Measurements from ENCODE around the gene KRTAP5-9.
"Not testable (repeated sequence)": the region's sequence is repeated elsewhere in the genome, so short reads cannot be mapped to it uniquely, and the experiment has no call there.

Gene KRTAP5-9

DNA sequence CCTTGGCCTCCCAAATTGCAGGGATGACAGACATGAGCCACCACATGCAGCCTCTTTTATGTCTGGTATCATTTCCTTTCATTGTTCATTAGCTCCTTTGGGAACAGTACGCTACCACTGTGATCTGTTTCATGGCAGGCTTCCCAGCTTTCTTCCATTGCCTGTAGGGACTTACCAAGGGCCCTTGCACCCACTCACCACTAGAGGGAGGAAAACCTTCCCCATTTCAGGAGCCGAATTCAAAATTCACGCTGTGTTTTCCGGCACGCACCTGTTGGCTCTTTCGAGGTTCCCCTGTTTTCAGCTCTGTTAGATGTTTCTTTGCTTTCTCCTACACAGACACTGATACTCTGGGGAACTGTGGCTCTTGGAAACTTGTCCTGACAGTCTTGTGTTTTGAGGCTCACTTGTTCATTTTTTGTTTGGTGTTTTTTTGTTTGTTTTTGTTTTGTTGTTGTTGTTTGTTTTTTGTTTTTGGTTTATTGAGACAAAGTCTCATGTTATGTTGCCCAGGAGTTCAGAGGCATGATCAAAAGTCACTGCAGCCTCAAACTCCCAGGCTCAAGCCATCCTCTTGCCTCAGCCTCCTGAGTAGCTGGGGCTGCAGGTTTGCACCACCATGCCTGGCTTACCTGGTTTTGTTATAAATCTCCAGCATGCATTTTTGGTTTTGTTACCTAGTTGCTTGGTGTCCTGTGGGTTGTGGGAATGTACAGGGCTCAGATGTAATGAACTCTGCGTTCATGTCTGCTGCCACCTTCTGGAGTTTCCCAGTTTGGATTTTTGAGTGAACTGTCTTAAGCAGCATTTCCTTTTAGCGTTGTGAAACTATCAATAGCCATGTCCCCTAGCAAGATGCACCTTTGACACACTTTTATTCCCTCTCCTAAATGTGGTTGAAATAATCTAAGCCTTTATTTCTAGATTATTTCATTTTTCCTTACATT, 32.1 kb downstream of the KRTAP5-9 start:
- peaks cover 3% of the 10 kb centered on the region for H3K4me1 ChIP-seq (ENCODE audit: control insufficient read depth, low read depth, low read length)

GRCh38 chr11:71581826-71582225, 33.6 kb downstream of the KRTAP5-9 start:
- Histone ChIP-seq H3K4me3 (ENCODE audit: low read length) (no peak overlapping the region), H3K36me3 (ENCODE audit: control insufficient read depth, low read depth, low read length) (no peaks in the 10 kb centered on the region), H3K9me3 (ENCODE audit: control insufficient read depth, low read depth, low read length) (no peaks in the 10 kb centered on the region), H3K27me3 (ENCODE audit: control insufficient read depth, insufficient read depth, low read length) (no peaks in the 10 kb centered on the region), H3K27ac (ENCODE audit: low read length) (no peak overlapping the region), H3K9ac (ENCODE audit: low read length) (no peak overlapping the region), H3K4me1 (ENCODE audit: control insufficient read depth, low read depth, low read length) (peaks cover 3% of the 10 kb centered on the region)

More for the DNA sequence above, 32.1 kb downstream of the KRTAP5-9 start:
- Histone ChIP-seq H3K4me3 (ENCODE audit: low read length) (no peak overlapping the region), H3K9me3 (ENCODE audit: control insufficient read depth, low read depth, low read length) (no peaks in the 10 kb centered on the region), H3K27ac (ENCODE audit: low read length) (no peak overlapping the region), H3K9ac (ENCODE audit: low read length) (no peak overlapping the region), H3K36me3 (ENCODE audit: control insufficient read depth, low read depth, low read length) (no peaks in the 10 kb centered on the region), H3K27me3 (ENCODE audit: control insufficient read depth, insufficient read depth, low read length) (no peaks in the 10 kb centered on the region)

- no peaks in the 10 kb centered on the region for H3K27me3 ChIP-seq (ENCODE audit: control insufficient read depth, insufficient read depth, low read length)
- no peak within 1 kb of the TSS for H3K9ac ChIP-seq (ENCODE audit: low read length)
- peaks cover 3% of the 10 kb centered on the region for H3K4me1 ChIP-seq (ENCODE audit: control insufficient read depth, low read depth, low read length)
- H3K27ac ChIP-seq (ENCODE audit: low read length) = no peak within 1 kb of the TSS
- H3K36me3 ChIP-seq (ENCODE audit: control insufficient read depth, low read depth, low read length) = no peaks in the 10 kb centered on the region
- H3K4me3 ChIP-seq (ENCODE audit: low read length) = no peak within 1 kb of the TSS
- no peaks in the 10 kb centered on the region for H3K9me3 ChIP-seq (ENCODE audit: control insufficient read depth, low read depth, low read length)
Observed at GRCh38 chr11:71582309-71582895, 34.2 kb downstream of the KRTAP5-9 start, which contains the start of gene KRTAP5-11. TSS of gene KRTAP5-11 (minus strand) at chr11:71582875. CDS start at chr11:71582837, 38 bp downstream.

- H3K4me1 ChIP-seq (ENCODE audit: control insufficient read depth, low read depth, low read length); H3K4me3 ChIP-seq (ENCODE audit: low read length); H3K27me3 ChIP-seq (ENCODE audit: control insufficient read depth, insufficient read depth, low read length); H3K9me3 ChIP-seq (ENCODE audit: control insufficient read depth, low read depth, low read length); H3K9ac ChIP-seq (ENCODE audit: low read length); H3K27ac ChIP-seq (ENCODE audit: low read length); H3K36me3 ChIP-seq (ENCODE audit: control insufficient read depth, low read depth, low read length): not testable (repeated sequence)
Observed at GRCh38 chr11:71582969-71583368, 34.7 kb downstream of the KRTAP5-9 start.

DNA sequence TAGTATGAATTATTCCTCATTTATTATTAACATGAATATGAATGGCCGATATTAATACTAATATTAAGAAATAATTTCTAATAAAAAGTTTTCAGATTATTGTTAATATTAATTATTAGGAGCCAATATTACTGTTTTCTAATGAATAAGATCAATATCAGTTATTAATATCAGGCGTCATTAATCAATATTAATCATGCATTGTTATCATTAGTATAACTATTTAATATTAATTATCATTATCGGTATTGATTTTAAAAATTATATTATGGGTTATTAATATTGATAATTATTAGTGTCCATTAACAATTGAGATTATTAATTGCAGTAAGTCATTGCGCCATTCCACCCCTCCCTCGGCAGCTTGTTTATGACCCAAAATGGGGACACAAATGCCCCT, 37.5 kb downstream of the KRTAP5-9 start:
- not testable (repeated sequence) for H3K4me1 ChIP-seq (ENCODE audit: control insufficient read depth, low read depth, low read length); H3K9ac ChIP-seq (ENCODE audit: low read length); H3K36me3 ChIP-seq (ENCODE audit: control insufficient read depth, low read depth, low read length); H3K9me3 ChIP-seq (ENCODE audit: control insufficient read depth, low read depth, low read length); H3K4me3 ChIP-seq (ENCODE audit: low read length); H3K27ac ChIP-seq (ENCODE audit: low read length); H3K27me3 ChIP-seq (ENCODE audit: control insufficient read depth, insufficient read depth, low read length)

GRCh38 chr11:71588314-71588713, 40.1 kb downstream of the KRTAP5-9 start:
- H3K4me1 ChIP-seq (ENCODE audit: control insufficient read depth, low read depth, low read length); H3K9me3 ChIP-seq (ENCODE audit: control insufficient read depth, low read depth, low read length); H3K27ac ChIP-seq (ENCODE audit: low read length); H3K27me3 ChIP-seq (ENCODE audit: control insufficient read depth, insufficient read depth, low read length); H3K4me3 ChIP-seq (ENCODE audit: low read length); H3K9ac ChIP-seq (ENCODE audit: low read length); H3K36me3 ChIP-seq (ENCODE audit: control insufficient read depth, low read depth, low read length): not testable (repeated sequence)

- H3K27me3 ChIP-seq (ENCODE audit: control insufficient read depth, insufficient read depth, low read length); H3K4me1 ChIP-seq (ENCODE audit: control insufficient read depth, low read depth, low read length); H3K9ac ChIP-seq (ENCODE audit: low read length); H3K4me3 ChIP-seq (ENCODE audit: low read length); H3K27ac ChIP-seq (ENCODE audit: low read length); H3K36me3 ChIP-seq (ENCODE audit: control insufficient read depth, low read depth, low read length); H3K9me3 ChIP-seq (ENCODE audit: control insufficient read depth, low read depth, low read length): not testable (repeated sequence)
Observed at GRCh38 chr11:71588822-71589545, 40.8 kb downstream of the KRTAP5-9 start.

DNA sequence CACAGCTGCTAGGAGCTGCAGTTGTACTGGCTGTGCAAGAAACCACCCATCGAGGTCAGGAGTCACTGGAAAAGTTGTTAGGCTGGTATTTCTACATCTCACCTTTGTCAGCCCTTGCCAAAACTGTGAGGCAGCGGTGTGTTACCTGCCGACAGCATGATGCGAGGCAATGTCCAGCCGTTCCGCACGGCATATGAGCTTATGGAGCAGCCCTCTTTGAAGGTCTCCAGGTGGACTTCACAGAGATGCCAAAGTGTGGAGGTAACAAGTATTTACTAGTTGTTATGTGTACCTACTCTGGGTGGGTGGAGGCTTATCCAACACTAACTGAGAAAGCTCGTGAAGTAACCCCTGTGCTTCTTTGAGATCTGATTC, 41.3 kb downstream of the KRTAP5-9 start:
- H3K4me1 ChIP-seq (ENCODE audit: control insufficient read depth, low read depth, low read length); H3K27ac ChIP-seq (ENCODE audit: low read length); H3K9me3 ChIP-seq (ENCODE audit: control insufficient read depth, low read depth, low read length); H3K9ac ChIP-seq (ENCODE audit: low read length); H3K4me3 ChIP-seq (ENCODE audit: low read length); H3K27me3 ChIP-seq (ENCODE audit: control insufficient read depth, insufficient read depth, low read length); H3K36me3 ChIP-seq (ENCODE audit: control insufficient read depth, low read depth, low read length): not testable (repeated sequence)
